PC-9 (cell line): ENCODE data around the gene DYNC1I2. TPM values are rescaled to one million over a fixed set of nuclear protein-coding genes. Genes with fewer than 3 reads are reported as not detected.

ENCODE experiments used
- BruUV-seq: library from RNA; stranded (reverse); fragments of 400-500 nt; replicated peaks from 2 replicates; lab custom pipeline; 2021; lab: Mats Ljungman, UMichigan
- CTCF ChIA-PET: fragments of 300-600 bp; sonication (Branson Sonifier 250); formaldehyde crosslinking; loops from one replicate; lab custom pipeline; 2022; ENCODE audit warnings: antibody characterized with exemption; lab: Charles Lee
- POLR2A ChIA-PET: fragments of 300-600 bp; sonication (Branson Sonifier 250); formaldehyde crosslinking; loops from one replicate; lab custom pipeline; 2022; ENCODE audit warnings: antibody characterized with exemption; ENCODE audit not compliant: unreplicated experiment; lab: Charles Lee
- DNase-seq, 2 experiments: peaks; one replicate each; pipeline versions ENCODE4 v3.0.0 to v3.0.0-alpha.2; 2015 to 2022; ENCODE audit warnings: mixed read lengths in 1 of 2
- H2AFZ ChIP-seq: fragments of 200-600 bp; sonication (generic); 2 replicates; pipeline ENCODE4 v1.8.1; 2017; ENCODE audit warnings: antibody characterized with exemption
- H3F3A ChIP-seq: fragments of 200-600 bp; sonication (generic); 2 replicates; pipeline ENCODE4 v1.8.1; 2017; ENCODE audit warnings: antibody characterized with exemption, mild to moderate bottlenecking, low read depth; ENCODE audit not compliant: insufficient read depth
- H3K27ac ChIP-seq: fragments of 200-600 bp; sonication (generic); 2 replicates; pipeline ENCODE4 v1.6.1; 2016; ENCODE audit warnings: mixed run types
- H3K27me3 ChIP-seq: fragments of 200-600 bp; sonication (generic); 2 replicates; pipeline ENCODE4 v1.6.1; 2016; ENCODE audit warnings: low read depth, mixed run types; ENCODE audit not compliant: insufficient read depth
- H3K36me3 ChIP-seq: fragments of 200-600 bp; sonication (generic); 2 replicates; pipeline ENCODE4 v1.6.1; 2016; ENCODE audit warnings: low read depth, mixed run types
- H3K4me1 ChIP-seq: fragments of 200-600 bp; sonication (generic); replicated peaks from 2 replicates; pipeline ENCODE4 v1.6.1; 2016; ENCODE audit warnings: mixed run types; ENCODE audit not compliant: insufficient read depth
- H3K4me2 ChIP-seq: fragments of 200-600 bp; sonication (generic); 2 replicates; pipeline ENCODE4 v1.6.1; 2017; ENCODE audit warnings: mixed run types
- H3K4me3 ChIP-seq: fragments of 200-600 bp; sonication (generic); 2 replicates; pipeline ENCODE4 v1.6.1; 2016; ENCODE audit warnings: mixed run types
- H3K79me2 ChIP-seq: fragments of 200-600 bp; sonication (generic); 2 replicates; pipeline ENCODE4 v1.6.1; 2017; ENCODE audit warnings: low read depth, mixed run types
- H3K9me2 ChIP-seq: fragments of 200-600 bp; sonication (generic); 2 replicates; pipeline ENCODE4 v1.8.1; 2017; ENCODE audit warnings: mild to moderate bottlenecking; ENCODE audit not compliant: insufficient read depth
- H3K9me3 ChIP-seq: fragments of 200-600 bp; sonication (generic); 2 replicates; pipeline ENCODE4 v1.8.1; 2016; ENCODE audit warnings: low read depth; ENCODE audit not compliant: insufficient read depth
- H4K20me1 ChIP-seq: fragments of 200-600 bp; sonication (generic); 2 replicates; pipeline ENCODE4 v1.8.1; 2017; ENCODE audit not compliant: insufficient read depth
- CTCF ChIP-seq: fragments of 200-600 bp; sonication (generic); conservative IDR thresholded peaks from 2 replicates; pipeline ENCODE4 v1.6.1; 2017; ENCODE audit warnings: mixed run types, antibody characterized with exemption, mild to moderate bottlenecking, moderate library complexity
- EZH2 ChIP-seq: fragments of 200-600 bp; sonication (generic); IDR thresholded peaks from 2 replicates; pipeline ENCODE4 v1.8.0; 2017; ENCODE audit warnings: antibody characterized with exemption, low read depth
- intact Hi-C: fragments of 100-400 bp; cut with micrococcal nuclease; formaldehyde crosslinking; loops from one replicate; pipeline ENCODE4 v1.10.0; 2022; ENCODE audit not compliant: unreplicated experiment
- total RNA-seq: library from RNA; stranded (reverse); gene quantifications from 2 replicates; pipeline ENCODE4 v1.2.3, GENCODE V29; 2021

The DYNC1I2 gene
- total RNA-seq, 1 experiment from 2014 or later, result 151 TPM

GRCh38 chr2:171728989-171729951 lies 42.0 kb downstream of the DYNC1I2 start:
- CTCF ChIA-PET, result interaction anchor here (0.6 kb wide), 2 partner anchors 38 to 375 kb away, joined by 3 read pairs; no protein-coding TSS in a partner anchor
- Histone ChIP-seq H3K27ac (no peak overlapping the region), H3K79me2 (no peaks in the 10 kb centered on the region), H4K20me1 (peaks cover 5% of the 10 kb centered on the region; the same call in 1 of the 2 replicates), H3K27me3 (no peaks in the 10 kb centered on the region), H3K36me3 (peaks cover 71% of the 10 kb centered on the region), H3K9me3 (no peaks in the 10 kb centered on the region), H3K4me1 (no peaks in the 10 kb centered on the region), H3K9me2 (no peaks in the 10 kb centered on the region), H3K4me3 (no peak overlapping the region), H3K4me2 (no peak overlapping the region), H3F3A (no peaks in the 10 kb centered on the region; the same call in 1 of the 2 replicates), H2AFZ (no peak overlapping the region)
- BruUV-seq, result no TSS peak
- TF ChIP-seq CTCF, result no peak
- no peak for TF ChIP-seq EZH2
- POLR2A ChIA-PET, result no interaction called here
- no peak for DNase-seq
- intact Hi-C loops, result no loop called here

GRCh38 chr2:171729952-171730317 lies 42.7 kb downstream of the DYNC1I2 start:
- Histone ChIP-seq H3F3A (no peaks in the 10 kb centered on the region; the same call in 1 of the 2 replicates), H4K20me1 (peaks cover 5% of the 10 kb centered on the region; the same call in 1 of the 2 replicates), H2AFZ (no peak overlapping the region), H3K9me2 (no peaks in the 10 kb centered on the region), H3K36me3 (peaks cover 78% of the 10 kb centered on the region), H3K27me3 (no peaks in the 10 kb centered on the region), H3K4me2 (no peak overlapping the region), H3K79me2 (no peaks in the 10 kb centered on the region), H3K4me1 (no peaks in the 10 kb centered on the region), H3K9me3 (no peaks in the 10 kb centered on the region), H3K27ac (no peak overlapping the region), H3K4me3 (no peak overlapping the region)
- intact Hi-C loops, result no loop called here
- POLR2A ChIA-PET, result no interaction called here
- no peak for TF ChIP-seq CTCF
- TF ChIP-seq EZH2, result no peak
- no TSS peak for BruUV-seq
- no peak for DNase-seq
- CTCF ChIA-PET, result no interaction called here

- no peak overlapping the region for H3K4me3 ChIP-seq
- no peak overlapping the region for H3K4me2 ChIP-seq
- no TSS peak for BruUV-seq
- TF ChIP-seq CTCF (no peak), EZH2 (no peak)
- H3F3A ChIP-seq, result no peaks in the 10 kb centered on the region
- H3K27me3 ChIP-seq, result no peaks in the 10 kb centered on the region
- ChIA-PET CTCF (no interaction called here), POLR2A (interaction anchor here (0.7 kb wide), 1 partner anchor 35 kb away, joined by 3 read pairs; no protein-coding TSS in a partner anchor)
- no peak for DNase-seq
- H3K27ac ChIP-seq, result no peak overlapping the region
- H3K9me2 ChIP-seq, result no peaks in the 10 kb centered on the region
- H2AFZ ChIP-seq, result no peak overlapping the region
- 0 out of 2 replicates have a peak, but pooled peaks cover under 1% of the 10 kb centered on the region for H4K20me1 ChIP-seq
- H3K79me2 ChIP-seq, result no peaks in the 10 kb centered on the region
- H3K9me3 ChIP-seq, result no peaks in the 10 kb centered on the region
- intact Hi-C loops, result no loop called here
- no peaks in the 10 kb centered on the region for H3K4me1 ChIP-seq
- peaks cover 51% of the 10 kb centered on the region for H3K36me3 ChIP-seq
These were observed 48.9 kb downstream of the DYNC1I2 start for GRCh38 chr2:171735991-171736710.
